KMS-11 (cell line): Measurements from ENCODE around the gene LSMEM2.

Experiments
- H2AFZ ChIP-seq: fragments of 200-600 bp; sonication (generic); 2 replicates; pipeline ENCODE4 v1.6.1; 2016; ENCODE audit warnings: antibody characterized with exemption, mixed run types, low read depth
- H3K27ac ChIP-seq: fragments of 200-600 bp; sonication (generic); 2 replicates; pipeline ENCODE4 v1.6.1; 2016; ENCODE audit warnings: mild to moderate bottlenecking, mixed run types
- H3K27me3 ChIP-seq: fragments of 200-600 bp; sonication (generic); 2 replicates; pipeline ENCODE4 v1.6.1; 2017; ENCODE audit warnings: mild to moderate bottlenecking, low read depth, mixed run types, moderate library complexity; ENCODE audit not compliant: insufficient read depth
- H3K36me3 ChIP-seq: fragments of 200-600 bp; sonication (generic); 2 replicates; pipeline ENCODE4 v1.6.1; 2017; ENCODE audit warnings: mild to moderate bottlenecking, mixed run types; ENCODE audit not compliant: insufficient read depth
- H3K4me1 ChIP-seq: fragments of 200-600 bp; sonication (generic); 2 replicates; pipeline ENCODE4 v1.6.1; 2016; ENCODE audit warnings: mild to moderate bottlenecking, low read depth, mixed run types; ENCODE audit not compliant: poor library complexity, severe bottlenecking
- H3K4me2 ChIP-seq: fragments of 200-600 bp; sonication (generic); 2 replicates; pipeline ENCODE4 v1.7.0; 2016; ENCODE audit warnings: mild to moderate bottlenecking, mixed run types
- H3K4me3 ChIP-seq: fragments of 200-600 bp; sonication (generic); IDR thresholded peaks from 2 replicates; pipeline ENCODE4 v1.6.1; 2017; ENCODE audit warnings: low read depth, low read length, mixed read lengths; ENCODE audit not compliant: insufficient read depth
- H3K79me2 ChIP-seq: fragments of 200-600 bp; sonication (generic); 2 replicates; pipeline ENCODE4 v1.6.1; 2016; ENCODE audit warnings: low read depth, mixed run types; ENCODE audit not compliant: insufficient read depth
- H3K9ac ChIP-seq: fragments of 200-600 bp; sonication (generic); 2 replicates; pipeline ENCODE4 v1.6.1; 2016; ENCODE audit warnings: mild to moderate bottlenecking, mixed run types
- H4K20me1 ChIP-seq: fragments of 200-600 bp; sonication (generic); 2 replicates; pipeline ENCODE4 v1.6.1; 2016; ENCODE audit warnings: mild to moderate bottlenecking, mixed run types; ENCODE audit not compliant: insufficient read depth
- TF ChIP-seq, protein P1 (sequence below): fragments of 200-600 bp; sonication (generic); conservative IDR thresholded peaks from 2 replicates; pipeline ENCODE4 v1.6.1; 2017; ENCODE audit warnings: low read depth, mild to moderate bottlenecking, antibody characterized with exemption, low read length, moderate library complexity, mixed read lengths

Gene LSMEM2

GRCh38 chr3:50336452-50337174 is 57.7 kb downstream of the LSMEM2 start:
- peak overlapping the region; percentile 41 for H2AFZ ChIP-seq
- H4K20me1 ChIP-seq: no peaks in the 10 kb centered on the region
- no peaks in the 10 kb centered on the region for H3K4me1 ChIP-seq
- peak overlapping the region; percentile 91 for H3K9ac ChIP-seq
- TF ChIP-seq, protein P1, sequence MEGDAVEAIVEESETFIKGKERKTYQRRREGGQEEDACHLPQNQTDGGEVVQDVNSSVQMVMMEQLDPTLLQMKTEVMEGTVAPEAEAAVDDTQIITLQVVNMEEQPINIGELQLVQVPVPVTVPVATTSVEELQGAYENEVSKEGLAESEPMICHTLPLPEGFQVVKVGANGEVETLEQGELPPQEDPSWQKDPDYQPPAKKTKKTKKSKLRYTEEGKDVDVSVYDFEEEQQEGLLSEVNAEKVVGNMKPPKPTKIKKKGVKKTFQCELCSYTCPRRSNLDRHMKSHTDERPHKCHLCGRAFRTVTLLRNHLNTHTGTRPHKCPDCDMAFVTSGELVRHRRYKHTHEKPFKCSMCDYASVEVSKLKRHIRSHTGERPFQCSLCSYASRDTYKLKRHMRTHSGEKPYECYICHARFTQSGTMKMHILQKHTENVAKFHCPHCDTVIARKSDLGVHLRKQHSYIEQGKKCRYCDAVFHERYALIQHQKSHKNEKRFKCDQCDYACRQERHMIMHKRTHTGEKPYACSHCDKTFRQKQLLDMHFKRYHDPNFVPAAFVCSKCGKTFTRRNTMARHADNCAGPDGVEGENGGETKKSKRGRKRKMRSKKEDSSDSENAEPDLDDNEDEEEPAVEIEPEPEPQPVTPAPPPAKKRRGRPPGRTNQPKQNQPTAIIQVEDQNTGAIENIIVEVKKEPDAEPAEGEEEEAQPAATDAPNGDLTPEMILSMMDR: no peak
- H3K79me2 ChIP-seq: peaks cover 36% of the 10 kb centered on the region
- no peaks in the 10 kb centered on the region for H3K27me3 ChIP-seq
- H3K4me2 ChIP-seq: peak overlapping the region; percentile 89
- peak overlapping the region; percentile 57 for H3K4me3 ChIP-seq
- H3K27ac ChIP-seq: peak overlapping the region; percentile 87
- H3K36me3 ChIP-seq: no peaks in the 10 kb centered on the region

DNA sequence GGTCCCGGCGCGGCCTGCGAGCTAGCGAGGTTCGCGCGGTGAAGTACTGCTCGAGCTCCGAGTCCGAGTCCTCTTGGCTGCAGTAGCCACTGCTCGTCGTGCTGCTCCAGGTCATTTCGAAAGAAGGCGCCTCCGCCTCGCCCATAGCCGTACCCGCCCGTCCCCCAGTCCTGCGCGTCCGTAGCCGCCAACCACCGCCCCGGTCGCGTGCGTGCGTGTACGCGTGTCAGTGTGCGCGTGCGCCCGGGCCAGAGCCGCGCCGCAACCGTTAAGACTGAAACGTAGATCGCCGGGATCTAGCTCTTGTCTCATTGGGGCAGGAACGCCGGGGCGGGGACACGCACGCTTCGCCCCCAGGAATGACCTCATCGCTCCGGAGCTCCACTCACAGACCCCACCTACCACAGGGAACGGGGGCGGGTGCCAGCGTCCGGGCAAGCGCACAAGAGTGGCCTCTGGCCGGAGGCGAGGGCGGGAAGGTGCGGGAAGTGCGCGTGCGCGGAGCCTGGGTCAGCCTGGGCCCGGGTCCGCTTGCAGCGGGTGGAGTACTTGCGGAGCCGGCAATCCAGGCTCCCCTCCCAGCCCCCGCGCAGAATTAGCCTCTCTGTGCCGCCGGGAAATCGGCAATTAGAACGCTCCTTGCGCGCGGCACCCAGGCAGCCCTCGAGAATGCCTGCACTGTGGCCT is 58.4 kb downstream of the LSMEM2 start:
- peak overlapping the region; percentile 91 for H3K9ac ChIP-seq
- H3K4me2 ChIP-seq: peak overlapping the region; percentile 89
- peak overlapping the region; percentile 87 for H3K27ac ChIP-seq
- H3K4me3 ChIP-seq: peak overlapping the region; percentile 57
- peak overlapping the region; percentile 67 for H2AFZ ChIP-seq
- no peaks in the 10 kb centered on the region for H3K4me1 ChIP-seq
- peaks cover 36% of the 10 kb centered on the region for H3K79me2 ChIP-seq
- TF ChIP-seq, protein P1: no peak
- H3K27me3 ChIP-seq: no peaks in the 10 kb centered on the region
- no peaks in the 10 kb centered on the region for H3K36me3 ChIP-seq
- no peaks in the 10 kb centered on the region for H4K20me1 ChIP-seq
